Measurements from ENCODE around the gene RFX3.
A peak's percentile ranks its signal among the peaks of the same experiment; 100 is the strongest.

The RFX3 gene

GRCh38 chr9:3205421-3206095 lies 320.2 kb downstream of the RFX3 start:
- DNase-seq (ENCODE audit: low spot score), result peak; percentile 99

GRCh38 chr9:3200331-3200774 lies 325.4 kb downstream of the RFX3 start:
- no peak for DNase-seq (ENCODE audit: low spot score)

- no peak for DNase-seq (ENCODE audit: low spot score)
These were observed 332.0 kb downstream of the RFX3 start for GRCh38 chr9:3193791-3194190.

GRCh38 chr9:3191715-3192114 lies 334.1 kb downstream of the RFX3 start:
- DNase-seq (ENCODE audit: low spot score), result no peak

GRCh38 chr9:3189113-3189861 lies 336.5 kb downstream of the RFX3 start:
- no peak for DNase-seq (ENCODE audit: low spot score)

- no peak for DNase-seq (ENCODE audit: low spot score)
These were observed 339.1 kb downstream of the RFX3 start for GRCh38 chr9:3186751-3187150.

- DNase-seq (ENCODE audit: low spot score), result peak; percentile 76
These were observed 344.5 kb downstream of the RFX3 start for GRCh38 chr9:3181049-3181953.

GRCh38 chr9:3180696-3181048 lies 345.1 kb downstream of the RFX3 start:
- peak; percentile 57 for DNase-seq (ENCODE audit: low spot score)

GRCh38 chr9:3179711-3180110 lies 346.1 kb downstream of the RFX3 start:
- no peak for DNase-seq (ENCODE audit: low spot score)

- no peak for DNase-seq (ENCODE audit: low spot score)
These were observed 347.9 kb downstream of the RFX3 start for GRCh38 chr9:3177936-3178335.

- no peak for DNase-seq (ENCODE audit: low spot score)
These were observed 348.5 kb downstream of the RFX3 start for GRCh38 chr9:3177146-3177761.

- no peak for DNase-seq (ENCODE audit: low spot score)
These were observed 352.4 kb downstream of the RFX3 start for GRCh38 chr9:3173374-3173773.

GRCh38 chr9:3170819-3171218 lies 355.0 kb downstream of the RFX3 start:
- DNase-seq (ENCODE audit: low spot score), result no peak
